Hepatocyte (in vitro differentiated cells): ENCODE results near the gene PCDH9.

Experiments
- CTCF ChIP-seq: fragments of 200-600 bp; sonication (generic); IDR thresholded peaks from 2 replicates; pipeline ENCODE4 v1.5.1; 2016; ENCODE audit warnings: antibody characterized with exemption, mild to moderate bottlenecking; ENCODE audit not compliant: poor library complexity
- EZH2 ChIP-seq: fragments of 200-600 bp; sonication (generic); IDR thresholded peaks from 2 replicates; pipeline ENCODE4 v1.6.1; 2016; ENCODE audit warnings: antibody characterized with exemption, mild to moderate bottlenecking, borderline replicate concordance

- no peak for TF ChIP-seq EZH2
- no peak for TF ChIP-seq CTCF
Measured at GRCh38 chr13:66693656-66694055, 536.5 kb downstream of the PCDH9 start.
